Mesendoderm (in vitro differentiated cells): ENCODE data around the gene ARHGAP5.

Experiments used
- DNase-seq: peaks from one replicate; pipeline ENCODE4 v3.0.0; 2013
- H2AK5ac ChIP-seq: 2 replicates; pipeline ENCODE4 v1.6.1; 2013; ENCODE audit warnings: low read length, inconsistent platforms
- H2BK120ac ChIP-seq: 2 replicates; pipeline ENCODE4 v1.6.1; 2013; ENCODE audit warnings: low read depth, mild to moderate bottlenecking, low read length, moderate library complexity, mixed read lengths
- H2BK15ac ChIP-seq: replicated peaks from 2 replicates; pipeline ENCODE4 v1.6.1; 2013; ENCODE audit warnings: low read depth, mild to moderate bottlenecking, moderate library complexity
- H2BK5ac ChIP-seq: 2 replicates; pipeline ENCODE4 v1.6.1; 2013; ENCODE audit warnings: low read length, inconsistent platforms
- H3K18ac ChIP-seq: 2 replicates; pipeline ENCODE4 v1.6.1; 2013; ENCODE audit warnings: mild to moderate bottlenecking, low read length, mixed read lengths
- H3K23ac ChIP-seq: one replicate; pipeline ENCODE4 v1.6.1; 2013; ENCODE audit warnings: low read length
- H3K27ac ChIP-seq: 2 replicates; pipeline ENCODE4 v1.5.1; 2013; ENCODE audit warnings: low read depth, mild to moderate bottlenecking, inconsistent platforms, low read length, moderate library complexity
- H3K27me3 ChIP-seq: 2 replicates; pipeline ENCODE4 v1.6.1; 2013; ENCODE audit warnings: low read length, control low read depth, mild to moderate bottlenecking, inconsistent platforms; ENCODE audit not compliant: insufficient read depth, poor library complexity
- H3K36me3 ChIP-seq: 2 replicates; pipeline ENCODE4 v1.6.1; 2013; ENCODE audit warnings: low read length, inconsistent platforms; ENCODE audit not compliant: control insufficient read depth, insufficient read depth
- H3K4ac ChIP-seq: one replicate; pipeline ENCODE4 v1.6.1; 2013; ENCODE audit warnings: low read depth, mild to moderate bottlenecking, low read length, moderate library complexity
- H3K4me1 ChIP-seq: 2 replicates; pipeline ENCODE4 v1.6.1; 2013; ENCODE audit warnings: low read depth, low read length, inconsistent platforms; ENCODE audit not compliant: control insufficient read depth
- H3K4me2 ChIP-seq: 2 replicates; pipeline ENCODE4 v1.6.1; 2013; ENCODE audit warnings: low read length
- H3K4me3 ChIP-seq: 2 replicates; pipeline ENCODE4 v1.5.1; 2013; ENCODE audit warnings: mild to moderate bottlenecking, low read length
- H3K56ac ChIP-seq: one replicate; pipeline ENCODE4 v1.6.1; 2013; ENCODE audit warnings: low read length
- H3K79me1 ChIP-seq: 2 replicates; pipeline ENCODE4 v1.6.1; 2013; ENCODE audit warnings: low read length, inconsistent platforms
- H3K79me2 ChIP-seq: 2 replicates; pipeline ENCODE4 v1.6.1; 2013; ENCODE audit warnings: mild to moderate bottlenecking, low read length; ENCODE audit not compliant: control insufficient read depth, insufficient read depth
- H3K9ac ChIP-seq: 2 replicates; pipeline ENCODE4 v1.6.1; 2013; ENCODE audit warnings: low read length, inconsistent platforms
- H4K5ac ChIP-seq: one replicate; pipeline ENCODE4 v1.6.1; 2013; ENCODE audit warnings: low read length
- H4K8ac ChIP-seq: one replicate; pipeline ENCODE4 v1.6.1; 2013; ENCODE audit warnings: low read depth, mild to moderate bottlenecking, control low read depth, low read length, moderate library complexity
- WGBS: extraction: QIAGEN DNeasy Blood & Tissue Kit; methylation state at CpG from one replicate; pipeline ENCODE4 v1.1.7; 2013; ENCODE audit warnings: low lambda C conversion rate, missing lambda C conversion rate; ENCODE audit not compliant: insufficient coverage; ENCODE audit errors: extremely low coverage; 5-methylcytosine and 5-hydroxymethylcytosine counted together

Gene ARHGAP5

DNA sequence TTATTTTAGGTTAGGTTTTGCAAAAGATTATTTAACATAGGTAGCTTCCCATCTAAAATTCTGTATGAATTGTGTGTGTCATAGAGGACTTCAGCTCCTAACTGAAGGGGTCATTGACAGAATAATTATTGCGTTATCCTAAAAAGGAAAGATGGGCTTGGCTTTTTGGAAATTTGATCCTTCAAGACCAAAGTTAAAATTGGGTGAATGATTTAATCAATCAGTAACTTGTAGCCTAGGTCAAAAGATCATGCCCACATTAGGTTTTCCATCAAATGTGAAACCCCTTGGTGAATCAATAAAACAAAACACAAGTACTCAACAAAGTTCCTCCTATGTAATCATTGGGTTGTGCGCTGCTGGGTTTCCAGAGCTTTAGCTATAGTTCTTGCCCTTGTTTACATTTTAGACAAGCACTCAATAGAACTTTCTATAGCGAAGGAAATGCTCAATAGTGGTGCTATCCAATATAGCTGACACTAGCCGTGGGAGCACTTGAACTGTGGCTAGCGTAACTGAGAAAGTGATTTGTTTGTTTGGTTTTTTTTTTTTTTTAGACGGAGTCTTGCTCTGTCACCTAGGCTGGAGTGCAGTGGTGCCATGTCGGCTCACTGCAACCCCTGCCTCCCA, 37.6 kb upstream of the ARHGAP5 start:
- H2BK15ac ChIP-seq = no peak overlapping the region
- H2BK120ac ChIP-seq = no peak overlapping the region
- WGBS = no CpG with 5 or more reads among the region's 7 CpGs
- no peak overlapping the region for H4K5ac ChIP-seq
- H3K36me3 ChIP-seq = no peaks in the 10 kb centered on the region
- H3K4me2 ChIP-seq = no peak overlapping the region
- H3K4me1 ChIP-seq = no peaks in the 10 kb centered on the region
- H3K18ac ChIP-seq = no peak overlapping the region
- H3K27ac ChIP-seq = no peak overlapping the region
- H3K4ac ChIP-seq = no peak overlapping the region
- H3K4me3 ChIP-seq = no peak overlapping the region
- H3K23ac ChIP-seq = no peak overlapping the region
- no peaks in the 10 kb centered on the region for H3K79me2 ChIP-seq
- no peak overlapping the region for H2AK5ac ChIP-seq
- H3K79me1 ChIP-seq = no peaks in the 10 kb centered on the region
- H4K8ac ChIP-seq = no peak overlapping the region
- DNase-seq = no peak
- no peaks in the 10 kb centered on the region for H3K27me3 ChIP-seq
- no peak overlapping the region for H3K56ac ChIP-seq
- H2BK5ac ChIP-seq = no peak overlapping the region
- no peak overlapping the region for H3K9ac ChIP-seq

- Histone ChIP-seq H3K56ac (no peak overlapping the region), H3K23ac (no peak overlapping the region), H4K8ac (no peak overlapping the region), H3K9ac (no peak overlapping the region), H2BK5ac (no peak overlapping the region), H3K4me2 (no peak overlapping the region), H3K4ac (no peak overlapping the region), H2BK15ac (no peak overlapping the region), H3K36me3 (no peaks in the 10 kb centered on the region), H2AK5ac (no peak overlapping the region), H2BK120ac (no peak overlapping the region), H3K79me1 (no peaks in the 10 kb centered on the region), H3K4me1 (no peaks in the 10 kb centered on the region), H3K4me3 (no peak overlapping the region), H3K18ac (no peak overlapping the region), H3K79me2 (no peaks in the 10 kb centered on the region), H3K27ac (no peak overlapping the region), H4K5ac (no peak overlapping the region), H3K27me3 (no peaks in the 10 kb centered on the region)
- no peak for DNase-seq
- no CpG with 5 or more reads among the region's 4 CpGs for WGBS
Observed at GRCh38 chr14:32043624-32044023, 33.5 kb upstream of the ARHGAP5 start.

DNA sequence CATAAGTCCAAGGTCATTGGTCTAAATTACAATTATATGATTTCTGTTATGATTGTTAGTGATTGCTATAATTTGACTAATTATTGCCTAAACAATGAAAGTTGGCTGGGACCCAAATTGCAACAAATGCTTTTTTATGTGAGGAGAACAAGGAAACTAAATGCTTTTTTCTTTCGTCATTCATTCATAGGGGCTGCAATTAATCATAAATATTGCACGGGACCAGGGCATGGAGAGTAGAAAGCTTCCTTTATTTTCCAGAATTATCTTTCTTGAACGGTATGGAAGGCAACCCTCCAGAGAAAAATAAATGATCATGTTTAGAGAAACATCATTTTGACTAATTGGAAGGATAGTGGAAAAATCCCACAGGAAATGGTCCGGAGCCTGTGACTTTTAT, 32.6 kb upstream of the ARHGAP5 start:
- Histone ChIP-seq H3K4me1 (no peaks in the 10 kb centered on the region), H3K4me3 (no peak overlapping the region), H2AK5ac (no peak overlapping the region), H3K18ac (no peak overlapping the region), H3K23ac (no peak overlapping the region), H3K56ac (no peak overlapping the region), H3K27ac (no peak overlapping the region), H3K27me3 (no peaks in the 10 kb centered on the region), H3K9ac (no peak overlapping the region), H3K79me2 (no peaks in the 10 kb centered on the region), H3K79me1 (no peaks in the 10 kb centered on the region), H3K36me3 (no peaks in the 10 kb centered on the region), H4K5ac (no peak overlapping the region), H2BK15ac (no peak overlapping the region), H4K8ac (no peak overlapping the region), H3K4me2 (no peak overlapping the region), H2BK5ac (no peak overlapping the region), H3K4ac (no peak overlapping the region), H2BK120ac (no peak overlapping the region)
- WGBS = no CpG with 5 or more reads among the region's 4 CpGs
- DNase-seq = no peak

- Histone ChIP-seq H4K8ac (no peak overlapping the region), H4K5ac (no peak overlapping the region), H2BK120ac (no peak overlapping the region), H3K79me2 (no peaks in the 10 kb centered on the region), H3K4me2 (no peak overlapping the region), H3K9ac (no peak overlapping the region), H3K27ac (no peak overlapping the region), H3K56ac (no peak overlapping the region), H3K23ac (no peak overlapping the region), H2BK5ac (no peak overlapping the region), H3K18ac (no peak overlapping the region), H3K4me1 (no peaks in the 10 kb centered on the region), H2BK15ac (no peak overlapping the region), H2AK5ac (no peak overlapping the region), H3K36me3 (no peaks in the 10 kb centered on the region), H3K4ac (no peak overlapping the region), H3K79me1 (no peaks in the 10 kb centered on the region), H3K4me3 (no peak overlapping the region), H3K27me3 (no peaks in the 10 kb centered on the region)
- DNase-seq = no peak
- WGBS = no CpG with 5 or more reads among the region's 2 CpGs
Observed at GRCh38 chr14:32047791-32048190, 29.3 kb upstream of the ARHGAP5 start.

DNA sequence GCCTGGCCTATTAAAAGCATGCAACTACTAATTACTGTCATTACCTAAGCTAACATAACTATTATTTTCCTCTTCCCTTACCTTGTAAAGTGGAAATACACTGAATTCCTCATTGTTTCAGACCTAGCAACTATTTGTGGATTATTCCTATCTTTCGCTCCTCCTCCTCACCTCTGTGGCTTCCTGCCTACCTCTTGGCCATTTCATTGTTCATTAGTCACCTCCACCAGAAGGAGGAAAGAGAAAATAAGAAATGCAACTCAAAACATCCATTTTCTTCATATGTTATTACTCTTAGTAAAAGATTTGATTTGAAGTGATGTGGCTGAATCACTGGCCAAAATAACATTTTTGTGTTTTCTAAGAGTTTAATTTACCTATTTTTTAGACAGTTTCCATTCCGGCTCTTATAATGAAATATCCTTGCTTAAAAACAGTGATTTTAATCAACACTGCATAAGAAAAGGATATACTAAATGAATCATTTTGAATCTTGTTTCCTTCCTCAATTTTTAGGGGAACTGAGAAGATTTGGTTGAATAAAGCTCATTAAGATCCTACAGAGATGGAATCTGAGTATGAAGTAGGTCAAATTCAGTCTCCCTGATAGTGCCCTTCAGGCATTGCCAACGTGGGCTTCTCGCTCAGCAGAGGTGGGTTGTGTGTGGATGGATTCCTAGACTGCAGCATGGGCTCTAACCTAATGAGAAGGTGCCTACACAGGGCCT, 27.6 kb upstream of the ARHGAP5 start:
- H2BK5ac ChIP-seq = no peak overlapping the region
- H3K27me3 ChIP-seq = no peaks in the 10 kb centered on the region
- no peak overlapping the region for H3K18ac ChIP-seq
- no peaks in the 10 kb centered on the region for H3K36me3 ChIP-seq
- no CpG with 5 or more reads among the region's 4 CpGs for WGBS
- H3K79me2 ChIP-seq = no peaks in the 10 kb centered on the region
- no peak overlapping the region for H4K5ac ChIP-seq
- H3K4me3 ChIP-seq = no peak overlapping the region
- H4K8ac ChIP-seq = no peak overlapping the region
- H2AK5ac ChIP-seq = no peak overlapping the region
- no peaks in the 10 kb centered on the region for H3K4me1 ChIP-seq
- no peak overlapping the region for H3K4me2 ChIP-seq
- no peak overlapping the region for H3K23ac ChIP-seq
- no peak overlapping the region for H2BK15ac ChIP-seq
- no peak overlapping the region for H3K27ac ChIP-seq
- DNase-seq = peak; percentile 20
- no peak overlapping the region for H3K9ac ChIP-seq
- H2BK120ac ChIP-seq = no peak overlapping the region
- no peak overlapping the region for H3K56ac ChIP-seq
- no peaks in the 10 kb centered on the region for H3K79me1 ChIP-seq
- no peak overlapping the region for H3K4ac ChIP-seq

DNA sequence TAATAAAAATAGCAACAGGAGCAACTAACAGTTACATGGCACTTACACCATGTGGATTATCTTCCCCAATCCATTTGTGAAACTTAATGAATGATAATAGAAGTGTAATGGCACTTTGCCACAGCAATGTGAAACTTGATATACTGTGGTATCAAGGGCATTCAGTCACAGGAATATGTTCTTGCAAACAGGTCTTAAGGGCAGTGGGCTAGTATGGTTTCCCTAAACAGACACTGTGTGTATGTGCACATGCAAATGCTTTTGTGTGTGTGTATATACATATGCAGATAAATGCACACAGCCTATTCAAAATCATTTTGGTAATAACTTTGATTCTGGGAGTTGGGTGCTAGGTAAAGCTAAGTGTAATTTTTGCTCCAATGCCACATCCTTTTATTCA, 26.2 kb upstream of the ARHGAP5 start:
- Histone ChIP-seq H3K4me1 (no peaks in the 10 kb centered on the region), H4K5ac (no peak overlapping the region), H4K8ac (no peak overlapping the region), H3K27ac (no peak overlapping the region), H3K56ac (no peak overlapping the region), H3K4me2 (no peak overlapping the region), H3K23ac (no peak overlapping the region), H2AK5ac (no peak overlapping the region), H3K4ac (no peak overlapping the region), H2BK15ac (no peak overlapping the region), H3K79me1 (no peaks in the 10 kb centered on the region), H2BK120ac (no peak overlapping the region), H3K27me3 (no peaks in the 10 kb centered on the region), H3K4me3 (no peak overlapping the region), H2BK5ac (no peak overlapping the region), H3K18ac (no peak overlapping the region), H3K36me3 (no peaks in the 10 kb centered on the region), H3K9ac (no peak overlapping the region), H3K79me2 (no peaks in the 10 kb centered on the region)
- DNase-seq = no peak
